Astrocyte (in vitro differentiated cells and primary cell): ENCODE results near the gene CPED1. TPM values are rescaled to one million over a fixed set of nuclear protein-coding genes. Genes with fewer than 3 reads are reported as not detected.
"Not testable (repeated sequence)": the region's sequence is repeated elsewhere in the genome, so short reads cannot be mapped to it uniquely, and the experiment has no call there.

Source experiments
- DNase-seq: peaks from one replicate; pipeline ENCODE4 v3.0.0-alpha.2; 2010; ENCODE audit warnings: low read depth
- FAIRE-seq: peaks from 2 replicates; lab custom pipeline; 2011; peaks lifted over from hg19 to GRCh38; lab: Jason Lieb, UNC
- H2AFZ ChIP-seq: 2 replicates; pipeline ENCODE4 v1.6.0; 2012; ENCODE audit warnings: low read depth, low read length, inconsistent platforms
- H3K27ac ChIP-seq: 2 replicates; pipeline ENCODE4 v1.5.1; 2011; ENCODE audit warnings: low read depth, low read length, inconsistent platforms
- H3K27me3 ChIP-seq: 2 replicates; pipeline ENCODE4 v1.6.0; 2011; ENCODE audit warnings: low read length, inconsistent platforms; ENCODE audit not compliant: insufficient read depth
- H3K36me3 ChIP-seq: 2 replicates; pipeline ENCODE4 v1.5.1; 2011; ENCODE audit warnings: low read length, inconsistent platforms; ENCODE audit not compliant: insufficient read depth
- H3K4me1 ChIP-seq: 2 replicates; pipeline ENCODE4 v1.5.1; 2011; ENCODE audit warnings: low read length, inconsistent platforms; ENCODE audit not compliant: insufficient read depth
- H3K4me2 ChIP-seq: 2 replicates; pipeline ENCODE4 v1.6.0; 2012; ENCODE audit warnings: low read length, inconsistent platforms
- H3K4me3 ChIP-seq: 2 replicates; pipeline ENCODE4 v1.5.1; 2011; ENCODE audit warnings: low read depth, mild to moderate bottlenecking, low read length, inconsistent platforms; ENCODE audit not compliant: insufficient read depth
- H3K79me2 ChIP-seq: 2 replicates; pipeline ENCODE4 v1.6.0; 2012; ENCODE audit warnings: mild to moderate bottlenecking, low read length, inconsistent platforms; ENCODE audit not compliant: insufficient read depth
- H3K9ac ChIP-seq: 2 replicates; pipeline ENCODE4 v1.6.0; 2012; ENCODE audit warnings: mild to moderate bottlenecking, low read length, inconsistent platforms
- H3K9me3 ChIP-seq: 2 replicates; pipeline ENCODE4 v1.5.1; 2012; ENCODE audit warnings: low read depth, mild to moderate bottlenecking, low read length, inconsistent platforms; ENCODE audit not compliant: insufficient read depth
- H4K20me1 ChIP-seq: 2 replicates; pipeline ENCODE4 v1.6.0; 2012; ENCODE audit warnings: low read length, inconsistent platforms; ENCODE audit not compliant: insufficient read depth
- H3K27ac Mint-ChIP-seq: one replicate; pipeline ENCODE4 v1.8.0; 2021; ENCODE audit warnings: mild to moderate bottlenecking, mixed read lengths; ENCODE audit not compliant: unreplicated experiment
- H3K27me3 Mint-ChIP-seq: one replicate; pipeline ENCODE4 v1.8.0; 2021; ENCODE audit warnings: low read depth, mixed read lengths; ENCODE audit not compliant: unreplicated experiment
- H3K36me3 Mint-ChIP-seq: one replicate; pipeline ENCODE4 v1.8.0; 2021; ENCODE audit warnings: low read depth, mixed read lengths; ENCODE audit not compliant: unreplicated experiment
- H3K4me1 Mint-ChIP-seq: one replicate; pipeline ENCODE4 v1.8.0; 2021; ENCODE audit warnings: low read depth, mixed read lengths; ENCODE audit not compliant: unreplicated experiment
- H3K4me3 Mint-ChIP-seq: one replicate; pipeline ENCODE4 v1.8.0; 2021; ENCODE audit warnings: mild to moderate bottlenecking, moderate library complexity, mixed read lengths; ENCODE audit not compliant: unreplicated experiment
- H3K9me3 Mint-ChIP-seq: one replicate; pipeline ENCODE4 v1.8.0; 2021; ENCODE audit warnings: mild to moderate bottlenecking, mixed read lengths; ENCODE audit not compliant: unreplicated experiment
- CTCF ChIP-seq: IDR thresholded peaks from 2 replicates; pipeline ENCODE4 v1.5.1; 2011; ENCODE audit warnings: low read depth, mild to moderate bottlenecking, inconsistent platforms, low read length, moderate library complexity; ENCODE audit not compliant: insufficient read depth
- EZH2 ChIP-seq: IDR thresholded peaks from 2 replicates; pipeline ENCODE4 v1.6.1; 2012; ENCODE audit warnings: mild to moderate bottlenecking, low read length, inconsistent platforms; ENCODE audit not compliant: insufficient read depth
- total RNA-seq: library from RNA; stranded (reverse); gene quantifications from 2 replicates; pipeline ENCODE4 v1.2.1, GENCODE V29; 2021

CPED1 gene
- total RNA-seq, 1 donor from 2014 or later = 6.1 TPM

- Mint-ChIP-seq H3K27ac (no peak overlapping the region), H3K4me1 (peaks cover 11% of the 10 kb centered on the region), H3K36me3 (peaks cover 7% of the 10 kb centered on the region), H3K27me3 (no peaks in the 10 kb centered on the region), H3K9me3 (no peaks in the 10 kb centered on the region), H3K4me3 (no peak overlapping the region)
- no peak overlapping the region for H3K9ac ChIP-seq
- no peak overlapping the region for H3K4me3 ChIP-seq
- DNase-seq (no peak), FAIRE-seq (no peak)
- H3K36me3 ChIP-seq = no peaks in the 10 kb centered on the region
- H4K20me1 ChIP-seq = no peaks in the 10 kb centered on the region
- H3K4me1 ChIP-seq = no peaks in the 10 kb centered on the region
- TF ChIP-seq EZH2 = no peak
- no peak for TF ChIP-seq CTCF
- H2AFZ ChIP-seq = no peak overlapping the region
- no peaks in the 10 kb centered on the region for H3K9me3 ChIP-seq
- no peak overlapping the region for H3K4me2 ChIP-seq
- H3K27me3 ChIP-seq = no peaks in the 10 kb centered on the region
- no peak overlapping the region for H3K27ac ChIP-seq
- H3K79me2 ChIP-seq = no peaks in the 10 kb centered on the region
Measured at GRCh38 chr7:121034929-121035328, 46.4 kb downstream of the CPED1 start.

- not testable (repeated sequence) for H3K4me2 ChIP-seq, H3K36me3 ChIP-seq, H3K27ac Mint-ChIP-seq, H3K27me3 ChIP-seq, FAIRE-seq, H3K36me3 Mint-ChIP-seq, H3K9me3 ChIP-seq, H3K79me2 ChIP-seq, DNase-seq, H3K27me3 Mint-ChIP-seq, H3K9me3 Mint-ChIP-seq, H3K9ac ChIP-seq, H3K27ac ChIP-seq, H3K4me1 ChIP-seq, H3K4me3 Mint-ChIP-seq, H4K20me1 ChIP-seq, H2AFZ ChIP-seq, H3K4me3 ChIP-seq
- H3K4me1 Mint-ChIP-seq = peaks cover 14% of the 10 kb centered on the region
Measured at GRCh38 chr7:121036776-121037175, 48.3 kb downstream of the CPED1 start.

GRCh38 chr7:121037329-121037728 lies 48.8 kb downstream of the CPED1 start:
- not testable (repeated sequence) for H3K4me3 ChIP-seq, H3K27ac Mint-ChIP-seq, H3K4me2 ChIP-seq, H3K36me3 Mint-ChIP-seq, H3K9me3 Mint-ChIP-seq, FAIRE-seq, H3K27me3 ChIP-seq, DNase-seq, H3K27ac ChIP-seq, H3K9me3 ChIP-seq, H3K36me3 ChIP-seq, H3K27me3 Mint-ChIP-seq, H3K79me2 ChIP-seq, H3K4me1 ChIP-seq, H4K20me1 ChIP-seq, H2AFZ ChIP-seq, H3K4me3 Mint-ChIP-seq, H3K9ac ChIP-seq
- H3K4me1 Mint-ChIP-seq = peaks cover 16% of the 10 kb centered on the region
